NCI-H748 (cell line): ENCODE measurements around the gene CNNM3.
"Not testable (repeated sequence)": the region's sequence is repeated elsewhere in the genome, so short reads cannot be mapped to it uniquely, and the experiment has no call there.

Experiments used
- DNase-seq: peaks from one replicate; lab custom pipeline; 2025; ENCODE audit not compliant: unreplicated experiment; lab: John Stamatoyannopoulos, UW

Gene CNNM3

GRCh38 chr2:96860065-96861029 is 44.3 kb downstream of the CNNM3 start:
- no peak for DNase-seq

GRCh38 chr2:96861074-96861473 is 45.0 kb downstream of the CNNM3 start:
- no peak for DNase-seq

GRCh38 chr2:96863056-96863455 is 47.0 kb downstream of the CNNM3 start:
- not testable (repeated sequence) for DNase-seq

GRCh38 chr2:96863575-96864342 is 47.7 kb downstream of the CNNM3 start:
- DNase-seq = no peak

- no peak for DNase-seq
Observed at GRCh38 chr2:96864343-96865091, 48.4 kb downstream of the CNNM3 start.

GRCh38 chr2:96865654-96866053 is 49.6 kb downstream of the CNNM3 start:
- DNase-seq = no peak

- no peak for DNase-seq
Observed at GRCh38 chr2:96866149-96866548, 50.1 kb downstream of the CNNM3 start.

GRCh38 chr2:96866586-96866985 is 50.5 kb downstream of the CNNM3 start:
- DNase-seq = no peak

GRCh38 chr2:96866986-96867755 is 51.1 kb downstream of the CNNM3 start:
- DNase-seq = no peak

- DNase-seq = no peak
Observed at GRCh38 chr2:96867756-96868554, 51.9 kb downstream of the CNNM3 start.

- peak; percentile 82 for DNase-seq
Observed at GRCh38 chr2:96868555-96869280, 52.6 kb downstream of the CNNM3 start.

- peak; percentile 51 for DNase-seq
Observed at GRCh38 chr2:96869281-96869821, 53.3 kb downstream of the CNNM3 start.

GRCh38 chr2:96869822-96870625 is 54.0 kb downstream of the CNNM3 start, which contains the start of gene SEMA4C:
TSS of gene SEMA4C (minus strand) at chr2:96870080. CDS start at chr2:96867886, 2,194 bp downstream.
- peak; percentile 46 for DNase-seq

GRCh38 chr2:96870626-96871255 is 54.7 kb downstream of the CNNM3 start:
- DNase-seq = peak; percentile 56

- no peak for DNase-seq
Observed at GRCh38 chr2:96872591-96873349, 56.7 kb downstream of the CNNM3 start.

- no peak for DNase-seq
Observed at GRCh38 chr2:96873651-96874096, 57.6 kb downstream of the CNNM3 start.
